ENCODE results near the gene PDE4D.

DNA sequence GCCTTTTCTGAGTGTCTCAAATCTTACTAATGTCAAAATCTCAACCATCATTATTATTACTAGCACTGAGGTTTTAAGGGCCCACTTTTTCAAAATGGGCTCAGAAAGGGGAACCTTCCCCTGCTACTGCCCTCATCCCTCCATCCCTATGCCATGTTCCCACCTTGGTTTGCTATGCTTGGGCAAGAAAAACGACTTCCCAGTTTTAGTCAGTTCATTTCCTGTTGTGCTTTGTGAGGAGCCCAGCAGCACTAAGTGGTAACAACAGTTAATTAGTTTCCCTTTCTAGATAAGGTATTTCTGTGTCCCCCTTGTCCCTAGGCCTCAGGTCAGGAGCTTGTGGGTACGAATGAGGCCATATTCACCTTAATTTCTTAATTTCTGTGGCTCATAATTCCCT, 715.5 kb downstream of the PDE4D start:
- TF ChIP-seq, protein P1, sequence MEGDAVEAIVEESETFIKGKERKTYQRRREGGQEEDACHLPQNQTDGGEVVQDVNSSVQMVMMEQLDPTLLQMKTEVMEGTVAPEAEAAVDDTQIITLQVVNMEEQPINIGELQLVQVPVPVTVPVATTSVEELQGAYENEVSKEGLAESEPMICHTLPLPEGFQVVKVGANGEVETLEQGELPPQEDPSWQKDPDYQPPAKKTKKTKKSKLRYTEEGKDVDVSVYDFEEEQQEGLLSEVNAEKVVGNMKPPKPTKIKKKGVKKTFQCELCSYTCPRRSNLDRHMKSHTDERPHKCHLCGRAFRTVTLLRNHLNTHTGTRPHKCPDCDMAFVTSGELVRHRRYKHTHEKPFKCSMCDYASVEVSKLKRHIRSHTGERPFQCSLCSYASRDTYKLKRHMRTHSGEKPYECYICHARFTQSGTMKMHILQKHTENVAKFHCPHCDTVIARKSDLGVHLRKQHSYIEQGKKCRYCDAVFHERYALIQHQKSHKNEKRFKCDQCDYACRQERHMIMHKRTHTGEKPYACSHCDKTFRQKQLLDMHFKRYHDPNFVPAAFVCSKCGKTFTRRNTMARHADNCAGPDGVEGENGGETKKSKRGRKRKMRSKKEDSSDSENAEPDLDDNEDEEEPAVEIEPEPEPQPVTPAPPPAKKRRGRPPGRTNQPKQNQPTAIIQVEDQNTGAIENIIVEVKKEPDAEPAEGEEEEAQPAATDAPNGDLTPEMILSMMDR (IDR thresholded peaks at IDR 0.05): no peak
- no peak for TF ChIP-seq POLR2A (IDR thresholded peaks at IDR 0.05)
